ENCODE results near the gene DUSP18. TPM values are rescaled to one million over a fixed set of nuclear protein-coding genes. Genes with fewer than 3 reads are reported as not detected.

DUSP18 gene
- total and polyA plus RNA-seq, 9 of the 15 experiments (the other 6 are each of a cell fraction or from before 2014, with no cell fraction given): 1.00 to 3.7 (median 1.5) TPM

GRCh38 chr22:30635273-30636225 is 32.1 kb downstream of the DUSP18 start, which contains the start of gene SLC35E4 (continued):
- TF ChIP-seq DLX4 (CRISPR knock-in tag; IDR thresholded peaks at IDR 0.05) (no peak), POLR2G (IDR thresholded peaks at IDR 0.05; ENCODE audit: low read depth, low read length) (peak; percentile 80), RNF2 (IDR thresholded peaks at IDR 0.05) (no peak), ZNF184 (CRISPR knock-in tag; IDR thresholded peaks at IDR 0.05) (no peak), SUPT5H (IDR thresholded peaks at IDR 0.05) (peak; percentile 31; the same call in 1 of the 2 replicates), MITF (IDR thresholded peaks at IDR 0.05) (no peak), U2AF2 (optimal IDR thresholded peaks at IDR 0.05; ENCODE audit: low read depth, low read length) (no peak), ZFX (CRISPR knock-in tag; IDR thresholded peaks at IDR 0.05) (peak; percentile 81), ZNF766 (CRISPR knock-in tag; conservative IDR thresholded peaks at IDR 0.05) (no peak), MYC (IDR thresholded peaks at IDR 0.05; ENCODE audit: low read depth, low read length) (0 out of 2 replicates have a peak, but pooled peaks have one; percentile 11), MYC (CRISPR knock-in tag; IDR thresholded peaks at IDR 0.05; ENCODE audit: borderline replicate concordance, low read depth) (no peak), ZFP1 (CRISPR knock-in tag; IDR thresholded peaks at IDR 0.05) (no peak), MXI1 (IDR thresholded peaks at IDR 0.05; ENCODE audit: low read depth, low read length) (no peak), ZNF707 (CRISPR knock-in tag; conservative IDR thresholded peaks at IDR 0.05) (no peak), ZBTB8A (IDR thresholded peaks at IDR 0.05; ENCODE audit: partially characterized antibody) (no peak), RBFOX2 (IDR thresholded peaks at IDR 0.05; ENCODE audit: low read depth, low read length) (peak; percentile 69), MAFK (IDR thresholded peaks at IDR 0.05; ENCODE audit: low read length) (no peak)
- TF ChIP-seq, protein P1, sequence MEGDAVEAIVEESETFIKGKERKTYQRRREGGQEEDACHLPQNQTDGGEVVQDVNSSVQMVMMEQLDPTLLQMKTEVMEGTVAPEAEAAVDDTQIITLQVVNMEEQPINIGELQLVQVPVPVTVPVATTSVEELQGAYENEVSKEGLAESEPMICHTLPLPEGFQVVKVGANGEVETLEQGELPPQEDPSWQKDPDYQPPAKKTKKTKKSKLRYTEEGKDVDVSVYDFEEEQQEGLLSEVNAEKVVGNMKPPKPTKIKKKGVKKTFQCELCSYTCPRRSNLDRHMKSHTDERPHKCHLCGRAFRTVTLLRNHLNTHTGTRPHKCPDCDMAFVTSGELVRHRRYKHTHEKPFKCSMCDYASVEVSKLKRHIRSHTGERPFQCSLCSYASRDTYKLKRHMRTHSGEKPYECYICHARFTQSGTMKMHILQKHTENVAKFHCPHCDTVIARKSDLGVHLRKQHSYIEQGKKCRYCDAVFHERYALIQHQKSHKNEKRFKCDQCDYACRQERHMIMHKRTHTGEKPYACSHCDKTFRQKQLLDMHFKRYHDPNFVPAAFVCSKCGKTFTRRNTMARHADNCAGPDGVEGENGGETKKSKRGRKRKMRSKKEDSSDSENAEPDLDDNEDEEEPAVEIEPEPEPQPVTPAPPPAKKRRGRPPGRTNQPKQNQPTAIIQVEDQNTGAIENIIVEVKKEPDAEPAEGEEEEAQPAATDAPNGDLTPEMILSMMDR (IDR thresholded peaks at IDR 0.05 in 2 of 3, conservative IDR thresholded peaks at IDR 0.05 in 1 of 3; ENCODE audit: insufficient read depth in 2 of 3, low read depth in 1 of 3, low read length in 3 of 3): peak in 1 of 3 experiments; percentile 27; a peak in 1 of 6 replicates
- TF ChIP-seq, protein P2, sequence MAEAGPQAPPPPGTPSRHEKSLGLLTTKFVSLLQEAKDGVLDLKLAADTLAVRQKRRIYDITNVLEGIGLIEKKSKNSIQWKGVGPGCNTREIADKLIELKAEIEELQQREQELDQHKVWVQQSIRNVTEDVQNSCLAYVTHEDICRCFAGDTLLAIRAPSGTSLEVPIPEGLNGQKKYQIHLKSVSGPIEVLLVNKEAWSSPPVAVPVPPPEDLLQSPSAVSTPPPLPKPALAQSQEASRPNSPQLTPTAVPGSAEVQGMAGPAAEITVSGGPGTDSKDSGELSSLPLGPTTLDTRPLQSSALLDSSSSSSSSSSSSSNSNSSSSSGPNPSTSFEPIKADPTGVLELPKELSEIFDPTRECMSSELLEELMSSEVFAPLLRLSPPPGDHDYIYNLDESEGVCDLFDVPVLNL (CRISPR knock-in tag; IDR thresholded peaks at IDR 0.05; ENCODE audit: low read depth): no peak
- TF ChIP-seq, protein P3, sequence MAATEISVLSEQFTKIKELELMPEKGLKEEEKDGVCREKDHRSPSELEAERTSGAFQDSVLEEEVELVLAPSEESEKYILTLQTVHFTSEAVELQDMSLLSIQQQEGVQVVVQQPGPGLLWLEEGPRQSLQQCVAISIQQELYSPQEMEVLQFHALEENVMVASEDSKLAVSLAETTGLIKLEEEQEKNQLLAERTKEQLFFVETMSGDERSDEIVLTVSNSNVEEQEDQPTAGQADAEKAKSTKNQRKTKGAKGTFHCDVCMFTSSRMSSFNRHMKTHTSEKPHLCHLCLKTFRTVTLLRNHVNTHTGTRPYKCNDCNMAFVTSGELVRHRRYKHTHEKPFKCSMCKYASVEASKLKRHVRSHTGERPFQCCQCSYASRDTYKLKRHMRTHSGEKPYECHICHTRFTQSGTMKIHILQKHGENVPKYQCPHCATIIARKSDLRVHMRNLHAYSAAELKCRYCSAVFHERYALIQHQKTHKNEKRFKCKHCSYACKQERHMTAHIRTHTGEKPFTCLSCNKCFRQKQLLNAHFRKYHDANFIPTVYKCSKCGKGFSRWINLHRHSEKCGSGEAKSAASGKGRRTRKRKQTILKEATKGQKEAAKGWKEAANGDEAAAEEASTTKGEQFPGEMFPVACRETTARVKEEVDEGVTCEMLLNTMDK (IDR thresholded peaks at IDR 0.05; ENCODE audit: borderline replicate concordance, insufficient read depth, low read depth, low read length, poor library complexity, severe bottlenecking): peak; percentile 2

Data from K562 (cell line).